IMR-90 (cell line): ENCODE data around the gene RNF31. TPM values are rescaled to one million over a fixed set of nuclear protein-coding genes. Genes with fewer than 3 reads are reported as not detected.

Experiments
- ATAC-seq: fragments of 200-7000 bp; cut with Tn5 transposase; 2 replicates; pipeline ENCODE4 v1.9.1; 2020; ENCODE audit warnings: low read depth, mild to moderate bottlenecking, moderate library complexity
- BruUV-seq: library from RNA; stranded (reverse); fragments of 400-500 nt; replicated peaks from 2 replicates; lab custom pipeline; 2021; lab: Mats Ljungman, UMichigan
- CTCF ChIA-PET: fragments of 300-600 bp; formaldehyde crosslinking; extraction: SDS; loops from one replicate; lab custom pipeline; 2021; ENCODE audit warnings: antibody characterized with exemption; lab: Yijun Ruan, JAX
- POLR2A ChIA-PET: fragments of 300-600 bp; sonication (Branson Sonifier 250); formaldehyde crosslinking; loops from one replicate; lab custom pipeline; 2022; ENCODE audit warnings: antibody characterized with exemption; ENCODE audit not compliant: unreplicated experiment; lab: Charles Lee
- DNase-seq: peaks from one replicate; pipeline ENCODE4 v3.0.0; 2013
- H2AFZ ChIP-seq: replicated peaks from 2 replicates; pipeline ENCODE3; 2013; ENCODE audit warnings: low read length, mild to moderate bottlenecking; ENCODE audit not compliant: poor library complexity
- H2AK5ac ChIP-seq: 2 replicates; pipeline ENCODE4 v1.6.1; 2013; ENCODE audit warnings: low read depth, low read length, inconsistent platforms
- H2AK9ac ChIP-seq: replicated peaks from 2 replicates; pipeline ENCODE3; 2013; ENCODE audit warnings: mild to moderate bottlenecking, low read depth, low read length, moderate library complexity; ENCODE audit not compliant: poor library complexity
- H2BK120ac ChIP-seq: 2 replicates; pipeline ENCODE4 v1.6.1; 2013; ENCODE audit warnings: low read depth, low read length, inconsistent platforms
- H2BK15ac ChIP-seq: 3 replicates; pipeline ENCODE4 v1.6.1; 2013; ENCODE audit warnings: low read depth, low read length, inconsistent platforms
- H2BK20ac ChIP-seq: 2 replicates; pipeline ENCODE4 v1.6.1; 2013; ENCODE audit warnings: low read depth, mild to moderate bottlenecking, inconsistent platforms, low read length, moderate library complexity
- H2BK5ac ChIP-seq: 2 replicates; pipeline ENCODE4 v1.6.1; 2013; ENCODE audit warnings: mild to moderate bottlenecking, low read depth, low read length, inconsistent platforms; ENCODE audit not compliant: poor library complexity, severe bottlenecking
- H3K14ac ChIP-seq: replicated peaks from 2 replicates; pipeline ENCODE4 v1.6.1; 2013; ENCODE audit warnings: low read depth, low read length, inconsistent platforms
- H3K18ac ChIP-seq: 2 replicates; pipeline ENCODE4 v1.6.1; 2013; ENCODE audit warnings: low read depth, low read length, control low read depth
- H3K23ac ChIP-seq: 2 replicates; pipeline ENCODE4 v1.6.1; 2013; ENCODE audit warnings: low read depth, low read length, inconsistent platforms
- H3K27ac ChIP-seq: 2 replicates; pipeline ENCODE4 v1.5.1; 2013; ENCODE audit warnings: mild to moderate bottlenecking, control low read depth, low read length; ENCODE audit not compliant: insufficient read depth
- H3K27me3 ChIP-seq: 2 replicates; pipeline ENCODE4 v1.6.1; 2013; ENCODE audit warnings: low read length; ENCODE audit not compliant: control insufficient read depth, insufficient read depth
- H3K36me3 ChIP-seq: 2 replicates; pipeline ENCODE4 v1.6.1; 2013; ENCODE audit warnings: low read length, mixed read lengths; ENCODE audit not compliant: control insufficient read depth, insufficient read depth
- H3K4ac ChIP-seq: 2 replicates; pipeline ENCODE4 v1.6.1; 2013; ENCODE audit warnings: low read depth, low read length, inconsistent platforms
- H3K4me1 ChIP-seq: 2 replicates; pipeline ENCODE4 v1.6.1; 2013; ENCODE audit warnings: low read length, mixed read lengths; ENCODE audit not compliant: control insufficient read depth, insufficient read depth
- H3K4me2 ChIP-seq: 2 replicates; pipeline ENCODE4 v1.6.1; 2013; ENCODE audit warnings: low read depth, mild to moderate bottlenecking, control low read depth, low read length, moderate library complexity
- H3K4me3 ChIP-seq: 2 replicates; pipeline ENCODE4 v1.5.1; 2013; ENCODE audit warnings: low read depth, mild to moderate bottlenecking, control low read depth, low read length, moderate library complexity; ENCODE audit not compliant: insufficient read depth
- H3K56ac ChIP-seq: 2 replicates; pipeline ENCODE4 v1.6.1; 2013; ENCODE audit warnings: low read length, inconsistent platforms; ENCODE audit not compliant: insufficient read depth; ENCODE audit errors: extremely low read depth
- H3K79me1 ChIP-seq, 2 experiments: 2 replicates each; pipeline ENCODE4 v1.6.1; 2013; ENCODE audit warnings: low read length in 2 of 2, inconsistent platforms in 1 of 2, low read depth in 1 of 2
- H3K9ac ChIP-seq: 2 replicates; pipeline ENCODE4 v1.6.1; 2013; ENCODE audit warnings: low read depth, low read length, control low read depth
- H3K9me1 ChIP-seq: 2 replicates; pipeline ENCODE4 v1.6.1; 2013; ENCODE audit warnings: low read length, inconsistent platforms; ENCODE audit not compliant: insufficient read depth
- H3K9me3 ChIP-seq: 2 replicates; pipeline ENCODE4 v1.6.1; 2013; ENCODE audit warnings: low read length; ENCODE audit not compliant: control insufficient read depth, insufficient read depth
- H4K20me1 ChIP-seq: 2 replicates; pipeline ENCODE4 v1.6.1; 2013; ENCODE audit warnings: low read length, inconsistent platforms; ENCODE audit not compliant: insufficient read depth
- H4K5ac ChIP-seq: 2 replicates; pipeline ENCODE4 v1.6.1; 2013; ENCODE audit warnings: mild to moderate bottlenecking, low read depth, low read length, control low read depth
- H4K8ac ChIP-seq, 2 experiments: 2 replicates each; pipeline ENCODE4 v1.6.1; 2013; ENCODE audit warnings: low read depth in 2 of 2, low read length in 2 of 2, control low read depth in 1 of 2, inconsistent platforms in 1 of 2
- H4K91ac ChIP-seq: 2 replicates; pipeline ENCODE4 v1.6.1; 2013; ENCODE audit warnings: low read depth, low read length, inconsistent platforms; ENCODE audit not compliant: insufficient read depth
- CHD1 ChIP-seq: IDR thresholded peaks from 2 replicates; pipeline ENCODE4 v1.6.1; 2012; ENCODE audit warnings: low read depth, low read length, improper control_type of control experiment
- MAZ ChIP-seq: IDR thresholded peaks from 2 replicates; pipeline ENCODE4 v1.6.1; 2012; ENCODE audit warnings: low read depth, mild to moderate bottlenecking, low read length, improper control_type of control experiment, moderate library complexity, borderline replicate concordance
- whole genome bisulfite sequencing, 2 experiments: methylation state at CpG; one replicate each; pipeline versions ENCODE4 v1.1.5 to v1.1.7; 2013; ENCODE audit warnings: missing lambda C conversion rate in 2 of 2; ENCODE audit not compliant: insufficient read length in 1 of 2; ENCODE audit errors: extremely low coverage in 2 of 2; 5-methylcytosine and 5-hydroxymethylcytosine counted together
- dilution Hi-C: fragments of 300-500 bp; cut with HindIII; formaldehyde crosslinking; loops from one replicate; pipeline ENCODE4 v1.14.3; 2018; ENCODE audit warnings: low sequenced_read_pairs; ENCODE audit not compliant: unreplicated experiment
- in situ Hi-C: fragments of 300-500 bp; cut with MboI; formaldehyde crosslinking; loops from 3 replicates; pipeline ENCODE4 v1.14.3; 2019; ENCODE audit warnings: low sequenced_read_pairs, inconsistent platforms, mixed read lengths
- intact Hi-C: fragments of 100-400 bp; cut with micrococcal nuclease; formaldehyde crosslinking; loops from 2 replicates; pipeline ENCODE4 v1.10.0; 2022
- polyA plus RNA-seq, 3 experiments: library from polyadenylated mRNA; depleted of rRNA; stranded (reverse); fragments of >200 nt; gene quantifications; 2 replicates each; pipeline ENCODE4 v1.2.3, GENCODE V29; 2012; ENCODE audit warnings: low replicate concordance in 1 of 3
- total RNA-seq: library from RNA; depleted of rRNA; stranded (reverse); fragments of >200 nt; gene quantifications from 2 replicates; pipeline ENCODE4 v1.2.3, GENCODE V29; 2012
- TF ChIP-seq, protein P1 (sequence below): fragments of 150-350 bp; IDR thresholded peaks from 2 replicates; pipeline ENCODE4 v1.6.1; 2017; ENCODE audit warnings: mild to moderate bottlenecking, antibody characterized with exemption, low read length, low read depth
- TF ChIP-seq, protein P2 (sequence below): fragments of 150-350 bp; IDR thresholded peaks from 2 replicates; pipeline ENCODE4 v1.6.1; 2016; ENCODE audit warnings: low read depth, mild to moderate bottlenecking, low read length, moderate library complexity, borderline replicate concordance

RNF31 gene
- total and polyA plus RNA-seq, 2 of the 4 experiments (the other 2 are of a cell fraction) = 31.6 to 37.5 TPM

DNA sequence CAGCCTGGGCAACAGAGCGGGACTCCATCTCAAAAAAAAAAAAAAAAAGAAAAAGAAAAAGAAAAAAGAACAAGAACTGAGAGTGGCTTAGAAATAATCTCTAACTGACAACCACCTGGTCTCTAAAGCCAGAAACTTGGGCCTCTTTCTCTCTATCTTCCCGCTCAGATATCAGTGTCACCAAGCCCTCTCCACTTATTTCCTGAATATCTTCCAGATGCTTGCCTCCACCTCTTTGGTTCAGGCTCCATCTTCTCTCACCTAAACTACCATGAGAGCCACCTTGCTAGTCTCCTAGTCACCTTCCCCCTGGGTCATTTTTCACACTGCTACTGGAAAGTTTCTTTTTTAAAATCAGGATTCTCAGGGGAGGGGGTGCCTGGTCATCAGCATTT is 49.8 kb downstream of the RNF31 start:
- Histone ChIP-seq H3K9ac (no peak overlapping the region), H3K4me3 (no peak overlapping the region), H4K20me1 (no peaks in the 10 kb centered on the region), H3K23ac (peak overlapping the region; percentile 90), H2BK20ac (no peak overlapping the region), H3K9me3 (no peaks in the 10 kb centered on the region), H2AK5ac (no peak overlapping the region), H2AFZ (no peak overlapping the region), H4K8ac (peak overlapping the region in 1 of 2 experiments; percentile 59; a peak in 1 of 4 replicates), H3K4ac (no peak overlapping the region), H3K9me1 (peaks cover 11% of the 10 kb centered on the region; the same call in 1 of the 2 replicates), H2BK120ac (no peak overlapping the region), H3K79me1 (peaks cover 38 to 56% of the 10 kb centered on the region in 2 experiments), H3K27ac (no peak overlapping the region), H3K56ac (no peak overlapping the region), H3K4me2 (no peak overlapping the region), H2BK15ac (no peak overlapping the region), H3K18ac (no peak overlapping the region), H3K36me3 (peaks cover 16% of the 10 kb centered on the region), H3K27me3 (no peaks in the 10 kb centered on the region), H4K91ac (no peak overlapping the region), H3K14ac (no peak overlapping the region), H2BK5ac (no peak overlapping the region), H3K4me1 (peaks cover 8% of the 10 kb centered on the region), H2AK9ac (peak overlapping the region; percentile 9), H4K5ac (no peak overlapping the region)
- BruUV-seq = no TSS peak
- intact Hi-C loops (no loop called here), dilution Hi-C loops (no loop called here), in situ Hi-C loops (no loop called here)
- CTCF ChIA-PET = no interaction called here
- DNase-seq = no peak
- POLR2A ChIA-PET = no interaction called here
- WGBS, 2 experiments = 80% methylated on average over 1 of the region's 2 CpGs; no CpG with 5 or more reads in 1 of the 2 experiments
- TF ChIP-seq, protein P1, sequence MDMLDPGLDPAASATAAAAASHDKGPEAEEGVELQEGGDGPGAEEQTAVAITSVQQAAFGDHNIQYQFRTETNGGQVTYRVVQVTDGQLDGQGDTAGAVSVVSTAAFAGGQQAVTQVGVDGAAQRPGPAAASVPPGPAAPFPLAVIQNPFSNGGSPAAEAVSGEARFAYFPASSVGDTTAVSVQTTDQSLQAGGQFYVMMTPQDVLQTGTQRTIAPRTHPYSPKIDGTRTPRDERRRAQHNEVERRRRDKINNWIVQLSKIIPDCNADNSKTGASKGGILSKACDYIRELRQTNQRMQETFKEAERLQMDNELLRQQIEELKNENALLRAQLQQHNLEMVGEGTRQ = no peak
- TF ChIP-seq MAZ (no peak), CHD1 (no peak)
- TF ChIP-seq, protein P2, sequence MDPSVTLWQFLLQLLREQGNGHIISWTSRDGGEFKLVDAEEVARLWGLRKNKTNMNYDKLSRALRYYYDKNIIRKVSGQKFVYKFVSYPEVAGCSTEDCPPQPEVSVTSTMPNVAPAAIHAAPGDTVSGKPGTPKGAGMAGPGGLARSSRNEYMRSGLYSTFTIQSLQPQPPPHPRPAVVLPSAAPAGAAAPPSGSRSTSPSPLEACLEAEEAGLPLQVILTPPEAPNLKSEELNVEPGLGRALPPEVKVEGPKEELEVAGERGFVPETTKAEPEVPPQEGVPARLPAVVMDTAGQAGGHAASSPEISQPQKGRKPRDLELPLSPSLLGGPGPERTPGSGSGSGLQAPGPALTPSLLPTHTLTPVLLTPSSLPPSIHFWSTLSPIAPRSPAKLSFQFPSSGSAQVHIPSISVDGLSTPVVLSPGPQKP = no peak
- no peak for ATAC-seq
